Measurements from ENCODE around the gene TMEM258.

Gene TMEM258

DNA sequence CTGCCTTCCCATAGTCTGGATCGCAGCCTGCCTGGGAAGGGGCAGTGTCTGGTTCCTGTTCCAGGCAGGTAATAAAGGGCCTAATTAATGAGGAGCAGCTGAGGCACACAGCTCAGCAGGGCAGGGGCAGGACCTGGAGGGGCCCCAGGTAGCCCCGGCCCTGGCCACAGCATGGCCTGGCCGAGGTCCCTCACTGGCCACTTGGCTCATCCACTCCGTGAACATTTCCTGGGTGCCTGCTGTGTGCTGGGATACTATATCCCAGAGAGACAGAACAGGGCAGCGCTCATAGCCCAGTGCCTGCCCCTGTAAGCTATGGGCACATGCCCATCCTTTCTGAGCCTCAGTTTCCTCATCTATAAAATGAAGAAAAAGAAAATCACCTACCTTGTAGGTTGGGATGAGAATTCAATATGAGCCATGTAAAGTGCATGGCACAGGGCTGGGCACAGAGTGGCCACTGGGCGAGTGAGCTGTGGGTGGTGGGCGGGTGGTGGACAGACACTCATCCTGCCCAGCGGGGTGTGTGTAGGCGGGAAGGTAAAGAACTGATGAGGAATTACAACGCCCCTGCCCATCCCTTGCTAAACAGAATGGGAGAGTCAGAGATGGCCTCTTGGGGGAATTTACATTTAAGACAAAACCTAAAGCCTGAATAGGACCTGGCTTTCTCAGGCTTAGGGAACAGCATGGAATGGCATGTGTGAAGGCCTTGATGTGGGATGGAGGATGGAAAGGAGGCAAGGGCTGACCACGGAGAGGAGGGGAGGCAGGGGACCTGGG lies 30.8 kb downstream of the TMEM258 start:
- in situ Hi-C loops (cut with MboI; ENCODE audit: low sequenced_read_pairs, unreplicated experiment) = no loop called here
- TF ChIP-seq, protein P1, sequence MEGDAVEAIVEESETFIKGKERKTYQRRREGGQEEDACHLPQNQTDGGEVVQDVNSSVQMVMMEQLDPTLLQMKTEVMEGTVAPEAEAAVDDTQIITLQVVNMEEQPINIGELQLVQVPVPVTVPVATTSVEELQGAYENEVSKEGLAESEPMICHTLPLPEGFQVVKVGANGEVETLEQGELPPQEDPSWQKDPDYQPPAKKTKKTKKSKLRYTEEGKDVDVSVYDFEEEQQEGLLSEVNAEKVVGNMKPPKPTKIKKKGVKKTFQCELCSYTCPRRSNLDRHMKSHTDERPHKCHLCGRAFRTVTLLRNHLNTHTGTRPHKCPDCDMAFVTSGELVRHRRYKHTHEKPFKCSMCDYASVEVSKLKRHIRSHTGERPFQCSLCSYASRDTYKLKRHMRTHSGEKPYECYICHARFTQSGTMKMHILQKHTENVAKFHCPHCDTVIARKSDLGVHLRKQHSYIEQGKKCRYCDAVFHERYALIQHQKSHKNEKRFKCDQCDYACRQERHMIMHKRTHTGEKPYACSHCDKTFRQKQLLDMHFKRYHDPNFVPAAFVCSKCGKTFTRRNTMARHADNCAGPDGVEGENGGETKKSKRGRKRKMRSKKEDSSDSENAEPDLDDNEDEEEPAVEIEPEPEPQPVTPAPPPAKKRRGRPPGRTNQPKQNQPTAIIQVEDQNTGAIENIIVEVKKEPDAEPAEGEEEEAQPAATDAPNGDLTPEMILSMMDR (IDR thresholded peaks at IDR 0.05; ENCODE audit: borderline replicate concordance, control extremely low read depth, extremely low read depth, insufficient read depth, missing control alignments) = no peak

DNA sequence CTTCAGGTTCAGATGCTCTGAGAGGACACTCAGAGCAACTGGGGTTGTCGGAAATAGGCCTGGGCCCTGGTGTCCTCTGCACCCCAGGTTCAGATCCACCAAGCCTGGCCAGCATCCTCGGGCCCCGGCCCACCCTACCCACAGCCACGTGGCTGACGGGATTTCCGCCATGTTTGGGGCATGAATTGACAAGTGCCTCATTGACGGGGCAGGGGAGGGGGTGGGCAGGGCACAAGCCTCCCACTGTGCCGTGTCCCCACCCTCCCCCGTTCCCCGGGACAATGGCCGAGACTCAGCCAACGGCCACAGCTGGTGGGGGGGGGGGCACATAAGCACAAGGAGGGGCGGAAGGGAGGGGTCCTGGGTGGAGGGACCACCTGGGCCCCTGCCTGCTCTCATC lies 31.5 kb downstream of the TMEM258 start:
- TF ChIP-seq, protein P1 (IDR thresholded peaks at IDR 0.05; ENCODE audit: borderline replicate concordance, control extremely low read depth, extremely low read depth, insufficient read depth, missing control alignments) = no peak
- DNase-seq (ENCODE audit: low spot score) = no peak
- in situ Hi-C loops (cut with MboI; ENCODE audit: low sequenced_read_pairs, unreplicated experiment) = no loop called here

More for the DNA sequence above, 30.8 kb downstream of the TMEM258 start:
- no peak for DNase-seq (ENCODE audit: low spot score)

DNA sequence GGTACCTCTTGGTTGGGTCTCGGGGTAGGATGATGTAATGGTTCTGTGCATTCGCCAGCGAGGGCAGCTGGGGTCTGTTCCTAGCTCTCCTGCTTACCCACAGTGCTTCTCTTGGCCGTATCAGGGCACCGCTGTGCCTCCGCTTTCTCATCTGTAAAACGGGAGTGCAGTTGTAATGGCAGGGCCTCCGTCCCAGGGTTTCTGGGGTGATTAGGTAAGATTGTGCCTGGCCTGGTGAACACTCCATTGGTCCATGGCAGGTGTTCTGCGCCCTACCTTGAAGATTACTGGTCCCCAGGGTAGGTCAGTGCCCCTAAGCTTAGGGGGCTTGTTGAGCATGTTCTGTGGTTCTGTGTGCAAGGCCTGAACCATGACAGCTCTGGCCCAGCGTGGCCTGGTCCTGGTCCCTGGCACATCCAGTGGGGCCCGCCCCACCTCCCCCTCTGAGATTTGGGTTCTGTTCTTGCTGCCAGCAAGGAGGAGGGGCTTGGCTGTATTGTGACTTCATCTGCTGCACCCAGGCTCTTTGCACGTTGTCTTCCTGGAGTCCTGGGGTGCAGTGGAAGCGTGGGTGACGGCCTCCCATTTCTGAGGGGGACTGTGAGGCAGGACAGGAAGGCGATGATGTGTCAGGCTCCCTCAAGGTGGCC lies 35.1 kb downstream of the TMEM258 start:
- no peak for DNase-seq (ENCODE audit: low spot score)
- in situ Hi-C loops (cut with MboI; ENCODE audit: low sequenced_read_pairs, unreplicated experiment) = no loop called here
- TF ChIP-seq, protein P1 (IDR thresholded peaks at IDR 0.05; ENCODE audit: borderline replicate concordance, control extremely low read depth, extremely low read depth, insufficient read depth, missing control alignments) = no peak

GRCh38 chr11:61756452-61757212 lies 35.8 kb downstream of the TMEM258 start:
- in situ Hi-C loops (cut with MboI; ENCODE audit: low sequenced_read_pairs, unreplicated experiment) = no loop called here
- TF ChIP-seq, protein P1 (IDR thresholded peaks at IDR 0.05; ENCODE audit: borderline replicate concordance, control extremely low read depth, extremely low read depth, insufficient read depth, missing control alignments) = no peak
- peak; percentile 88 for DNase-seq (ENCODE audit: low spot score)

DNA sequence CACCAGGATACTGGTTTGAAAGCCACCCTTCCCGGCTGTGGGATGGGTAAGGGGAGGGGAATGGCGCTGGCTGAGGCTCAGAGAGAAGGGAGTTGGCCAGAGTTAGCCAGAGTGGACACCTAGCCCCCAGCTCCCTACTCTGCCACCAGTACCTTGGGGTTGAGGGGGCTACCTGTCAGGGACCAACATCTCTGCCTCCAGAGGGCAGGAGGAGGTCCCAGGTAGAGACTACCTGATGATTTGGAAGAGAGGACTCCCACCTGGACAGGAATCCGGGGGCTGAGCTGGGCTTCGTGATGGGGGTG lies 36.3 kb downstream of the TMEM258 start:
- in situ Hi-C loops (cut with MboI; ENCODE audit: low sequenced_read_pairs, unreplicated experiment) = no loop called here
- DNase-seq (ENCODE audit: low spot score) = no peak
- TF ChIP-seq, protein P1 (IDR thresholded peaks at IDR 0.05; ENCODE audit: borderline replicate concordance, control extremely low read depth, extremely low read depth, insufficient read depth, missing control alignments) = no peak

GRCh38 chr11:61754534-61755482 lies 37.6 kb downstream of the TMEM258 start:
- DNase-seq (ENCODE audit: low spot score) = no peak
- TF ChIP-seq, protein P1 (IDR thresholded peaks at IDR 0.05; ENCODE audit: borderline replicate concordance, control extremely low read depth, extremely low read depth, insufficient read depth, missing control alignments) = no peak
- in situ Hi-C loops (cut with MboI; ENCODE audit: low sequenced_read_pairs, unreplicated experiment) = no loop called here
